H1 (cell line): ENCODE data around the gene ADGRG1. TPM values are rescaled to one million over a fixed set of nuclear protein-coding genes. Genes with fewer than 3 reads are reported as not detected.

Source experiments
- CTCF ChIA-PET: fragments of 300-600 bp; sonication (Branson Sonifier 250); formaldehyde crosslinking; loops from one replicate; lab custom pipeline; 2021; ENCODE audit not compliant: partially characterized antibody; lab: Charles Lee
- POLR2A ChIA-PET: fragments of 300-600 bp; sonication (Branson Sonifier 250); formaldehyde crosslinking; loops from one replicate; lab custom pipeline; 2021; ENCODE audit warnings: inconsistent platforms; ENCODE audit not compliant: partially characterized antibody; lab: Charles Lee
- DNase-seq, 2 experiments: peaks; one replicate each; pipeline versions ENCODE4 v3.0.0 to v3.0.0-alpha.2; 2010 to 2022; ENCODE audit warnings: low spot score in 2 of 2, low read depth in 1 of 2, mixed read lengths in 1 of 2
- FAIRE-seq: peaks from 2 replicates; lab custom pipeline; 2011; peaks lifted over from hg19 to GRCh38; lab: Jason Lieb, UNC
- H2AFZ ChIP-seq: 2 replicates; pipeline ENCODE4 v1.8.1; 2012; ENCODE audit warnings: low read length, inconsistent platforms
- H2AK5ac ChIP-seq: 2 replicates; pipeline ENCODE4 v1.6.1; 2013; ENCODE audit warnings: low read depth, low read length
- H2BK120ac ChIP-seq: replicated peaks from 2 replicates; pipeline ENCODE3; 2013; ENCODE audit warnings: low read depth, low read length, inconsistent platforms
- H2BK12ac ChIP-seq: 2 replicates; pipeline ENCODE4 v1.6.1; 2013; ENCODE audit warnings: low read depth, low read length
- H2BK15ac ChIP-seq: 2 replicates; pipeline ENCODE4 v1.6.1; 2013; ENCODE audit warnings: low read length
- H2BK20ac ChIP-seq: 2 replicates; pipeline ENCODE4 v1.6.1; 2013; ENCODE audit warnings: low read length
- H2BK5ac ChIP-seq: 2 replicates; pipeline ENCODE4 v1.6.1; 2013; ENCODE audit warnings: low read depth, low read length
- H3K14ac ChIP-seq: 2 replicates; pipeline ENCODE4 v1.6.1; 2013; ENCODE audit warnings: inconsistent platforms; ENCODE audit not compliant: insufficient read length
- H3K18ac ChIP-seq: 2 replicates; pipeline ENCODE4 v1.6.1; 2013; ENCODE audit warnings: low read length; ENCODE audit errors: extremely low read depth
- H3K23ac ChIP-seq: 2 replicates; pipeline ENCODE4 v1.6.1; 2013; ENCODE audit warnings: inconsistent platforms; ENCODE audit not compliant: insufficient read length
- H3K23me2 ChIP-seq: 2 replicates; pipeline ENCODE4 v1.6.1; 2013; ENCODE audit warnings: low read depth, low read length
- H3K27ac ChIP-seq: 2 replicates; pipeline ENCODE4 v1.6.1; 2011; ENCODE audit warnings: low read depth, low read length, inconsistent platforms
- H3K27me3 ChIP-seq, 4 experiments: replicated peaks in 1 of 4; 1 replicate in 1 of 4; 2 replicates in 3 of 4; pipeline versions ENCODE4 v1.6.1 to v1.8.1; 2011 to 2013; ENCODE audit warnings: low read length in 3 of 4, mild to moderate bottlenecking in 3 of 4, inconsistent platforms in 2 of 4, mixed read lengths in 2 of 4, moderate library complexity in 1 of 4; ENCODE audit not compliant: control insufficient read depth in 3 of 4, insufficient read depth in 3 of 4; ENCODE audit errors: extremely low read depth in 1 of 4
- H3K36me3 ChIP-seq, 4 experiments: 2 replicates each; pipeline versions ENCODE4 v1.6.1 to v1.8.1; 2011 to 2013; ENCODE audit warnings: mild to moderate bottlenecking in 4 of 4, low read length in 3 of 4, moderate library complexity in 2 of 4, control low read depth in 1 of 4, inconsistent platforms in 1 of 4; ENCODE audit not compliant: insufficient read depth in 4 of 4, control insufficient read depth in 2 of 4
- H3K4ac ChIP-seq: replicated peaks from 2 replicates; pipeline ENCODE3; 2013; ENCODE audit warnings: low read length, low read depth, mixed read lengths, inconsistent platforms; ENCODE audit not compliant: insufficient read length
- H3K4me1 ChIP-seq, 4 experiments: replicated peaks in 1 of 4; 1 replicate in 1 of 4; 2 replicates in 3 of 4; pipeline versions ENCODE4 v1.6.1 to v1.8.1; 2011 to 2013; ENCODE audit warnings: low read length in 3 of 4, inconsistent platforms in 2 of 4, mixed read lengths in 1 of 4; ENCODE audit not compliant: insufficient read depth in 4 of 4, control insufficient read depth in 3 of 4
- H3K4me2 ChIP-seq, 2 experiments: 2 replicates each; pipeline versions ENCODE4 v1.6.1 to v1.8.1; 2011 to 2013; ENCODE audit warnings: low read depth in 2 of 2, low read length in 2 of 2, control low read depth in 1 of 2, inconsistent platforms in 1 of 2, mild to moderate bottlenecking in 1 of 2; ENCODE audit not compliant: insufficient read depth in 1 of 2
- H3K4me3 ChIP-seq, 4 experiments: fragments of 200-600, 300-600 bp in 1 of 4; sonication (generic), shearing (Covaris generic), sonication (Bioruptor Twin) in 1 of 4; 2 replicates each; pipeline versions ENCODE4 v1.5.1 to v1.8.1; 2011 to 2016; ENCODE audit warnings: low read length in 4 of 4, low read depth in 3 of 4, control low read depth in 2 of 4, inconsistent platforms in 2 of 4, mild to moderate bottlenecking in 2 of 4, mixed read lengths in 1 of 4, moderate library complexity in 1 of 4; ENCODE audit not compliant: insufficient read depth in 2 of 4; ENCODE audit errors: extremely low read depth in 1 of 4
- H3K56ac ChIP-seq: replicated peaks from 2 replicates; pipeline ENCODE3; 2013; ENCODE audit warnings: low read depth, mild to moderate bottlenecking, mixed read lengths, low read length, inconsistent platforms; ENCODE audit not compliant: insufficient read length
- H3K79me1 ChIP-seq: 2 replicates; pipeline ENCODE4 v1.6.1; 2013; ENCODE audit warnings: low read depth, low read length, control low read depth
- H3K79me2 ChIP-seq, 2 experiments: 2 replicates each; pipeline versions ENCODE4 v1.6.1 to v1.8.1; 2012 to 2013; ENCODE audit warnings: low read length in 2 of 2, mild to moderate bottlenecking in 2 of 2, inconsistent platforms in 1 of 2; ENCODE audit not compliant: insufficient read depth in 2 of 2, control insufficient read depth in 1 of 2
- H3K9ac ChIP-seq, 4 experiments: replicated peaks in 1 of 4; 1 replicate in 1 of 4; 2 replicates in 3 of 4; pipeline versions ENCODE4 v1.6.1 to v1.8.1; 2011 to 2013; ENCODE audit warnings: low read depth in 3 of 4, low read length in 3 of 4, control low read depth in 2 of 4, mild to moderate bottlenecking in 2 of 4, moderate library complexity in 2 of 4, inconsistent platforms in 1 of 4; ENCODE audit errors: extremely low read depth in 1 of 4
- H3K9me3 ChIP-seq, 2 experiments: 2 replicates each; pipeline versions ENCODE4 v1.6.1 to v1.8.1; 2012 to 2013; ENCODE audit warnings: mild to moderate bottlenecking in 2 of 2, moderate library complexity in 2 of 2, control low read depth in 1 of 2, inconsistent platforms in 1 of 2, low read depth in 1 of 2, low read length in 1 of 2, mixed read lengths in 1 of 2; ENCODE audit not compliant: insufficient read depth in 2 of 2
- H4K20me1 ChIP-seq, 2 experiments: replicated peaks in 1 of 2; 2 replicates each; pipeline versions ENCODE3 to v1.8.1; 2011 to 2013; ENCODE audit warnings: inconsistent platforms in 2 of 2, low read length in 2 of 2, mild to moderate bottlenecking in 1 of 2; ENCODE audit not compliant: insufficient read depth in 2 of 2, control insufficient read depth in 1 of 2
- H4K5ac ChIP-seq: 2 replicates; pipeline ENCODE4 v1.6.1; 2013; ENCODE audit warnings: low read length, low read depth, mixed read lengths, inconsistent platforms; ENCODE audit not compliant: insufficient read length
- H4K8ac ChIP-seq: 2 replicates; pipeline ENCODE4 v1.8.0; 2013; ENCODE audit warnings: mild to moderate bottlenecking, moderate library complexity, low read length, inconsistent platforms; ENCODE audit not compliant: insufficient read depth; ENCODE audit errors: extremely low read depth
- H4K91ac ChIP-seq: replicated peaks from 2 replicates; pipeline ENCODE3; 2013; ENCODE audit warnings: low read length, mixed read lengths, inconsistent platforms; ENCODE audit not compliant: insufficient read length
- HDAC2 ChIP-seq, 2 experiments: fragments of 300-600 bp in 1 of 2; sonication (generic) in 1 of 2; IDR thresholded peaks; 2 replicates each; pipeline ENCODE4 v1.6.1; 2011 to 2012; ENCODE audit warnings: low read depth in 2 of 2, low read length in 2 of 2, mild to moderate bottlenecking in 2 of 2, moderate library complexity in 2 of 2, borderline replicate concordance in 1 of 2, inconsistent platforms in 1 of 2
- POLR2AphosphoS5 ChIP-seq: IDR thresholded peaks from 2 replicates; pipeline ENCODE4 v1.6.1; 2011; ENCODE audit warnings: low read depth, low read length
- WGBS, 2 experiments: shearing (Covaris generic) in 1 of 2; methylation state at CpG; one replicate each; pipeline versions ENCODE4 v1.1.6 to v1.1.7; 2013 to 2015; ENCODE audit warnings: low lambda C conversion rate in 2 of 2, mixed read lengths in 2 of 2, inconsistent platforms in 1 of 2, low coverage in 1 of 2, missing lambda C conversion rate in 1 of 2; ENCODE audit not compliant: insufficient replicate concordance in 2 of 2, insufficient coverage in 1 of 2, insufficient read length in 1 of 2; ENCODE audit errors: extremely low coverage in 1 of 2, missing lambda C conversion rate in 1 of 2; 5-methylcytosine and 5-hydroxymethylcytosine counted together
- polyA plus RNA-seq, 7 experiments: library from polyadenylated mRNA; depleted of rRNA in 3 of 7; stranded (reverse) in 5 of 7; unstranded in 2 of 7; fragments of >200 nt in 5 of 7; fragments of 200-250 nt in 2 of 7; gene quantifications; 1 replicate in 5 of 7; 2 replicates in 1 of 7; 4 replicates in 1 of 7; pipeline versions ENCODE4 v1.2.1 to v1.2.3, GENCODE V29; 2011 to 2013; ENCODE audit warnings: missing spikeins in 2 of 7, mixed read lengths in 2 of 7
- total RNA-seq: library from RNA; stranded (reverse); fragmentation: NEBNext Ultra II Directional; extraction: Animal tissue kit (Norgen Biotek cat#: 25700); gene quantifications from 2 replicates; pipeline ENCODE4 v1.2.1, GENCODE V29; 2021

Gene ADGRG1
- total and polyA plus RNA-seq, 2 of the 8 experiments (the other 6 are each of a cell fraction or from before 2014, with no cell fraction given) = 1.3 to 2.6 TPM

- no peak overlapping the region for H4K5ac ChIP-seq
- ChIA-PET CTCF (interaction anchor here (0.8 to 1.7 kb wide), 7 partner anchors 8 to 173 kb away, joined by 3 to 8 read pairs (median 4); partner anchors contain the start of gene ADGRG3), POLR2A (interaction anchor here (0.6 to 3.4 kb wide), 3 partner anchors 8 to 267 kb away, joined by 3 to 19 read pairs (median 3); no protein-coding TSS in a partner anchor)
- 61% methylated on average over 4 of the region's 4 CpGs; no CpG with 5 or more reads in 1 of the 2 experiments for WGBS, 2 experiments
- no peak overlapping the region for H2BK5ac ChIP-seq
- H2BK12ac ChIP-seq = no peak overlapping the region
- DNase-seq (no peak), FAIRE-seq (no peak)
- no peak overlapping the region for H2AK5ac ChIP-seq
- no peak overlapping the region for H3K9ac ChIP-seq
- no peak overlapping the region for H2AFZ ChIP-seq
- H3K18ac ChIP-seq = no peak overlapping the region
- no peaks in the 10 kb centered on the region for H3K79me1 ChIP-seq
- H2BK120ac ChIP-seq = no peak overlapping the region
- peaks cover 0 to 7% (median under 1%) of the 10 kb centered on the region in 4 experiments; a peak in 2 of 7 replicates for H3K4me1 ChIP-seq
- H3K79me2 ChIP-seq = no peaks in the 10 kb centered on the region
- no peaks in the 10 kb centered on the region for H3K27me3 ChIP-seq
- H3K27ac ChIP-seq = no peak overlapping the region
- H3K9me3 ChIP-seq = no peaks in the 10 kb centered on the region
- no peak overlapping the region for H3K4ac ChIP-seq
- H2BK20ac ChIP-seq = no peak overlapping the region
- no peak overlapping the region for H3K56ac ChIP-seq
- H4K20me1 ChIP-seq = no peaks in the 10 kb centered on the region
- no peaks in the 10 kb centered on the region for H3K36me3 ChIP-seq
- 0 out of 2 replicates have a peak, but pooled peaks cover 2% of the 10 kb centered on the region for H3K23me2 ChIP-seq
- H4K91ac ChIP-seq = no peak overlapping the region
- peak overlapping the region; percentile 11; the same call in 1 of the 2 replicates for H2BK15ac ChIP-seq
- no peak overlapping the region for H3K23ac ChIP-seq
- H3K14ac ChIP-seq = no peak overlapping the region
- H3K4me3 ChIP-seq = no peak overlapping the region
- H4K8ac ChIP-seq = no peak overlapping the region
- no peak overlapping the region for H3K4me2 ChIP-seq
- no peak for TF ChIP-seq HDAC2 (IDR thresholded peaks at IDR 0.05; ENCODE audit: borderline replicate concordance in 1 of 2, low read depth in 2 of 2, low read length in 2 of 2)
- TF ChIP-seq POLR2AphosphoS5 = no peak
Measured at GRCh38 chr16:57690782-57691471, 62.5 kb downstream of the ADGRG1 start.
